Islet precursor cell (in vitro differentiated cells): ENCODE measurements around the gene SMARCA2.

ENCODE experiments used
- DNase-seq: peaks from one replicate; pipeline ENCODE4 v3.0.0-alpha.2; 2018

Gene SMARCA2

DNA sequence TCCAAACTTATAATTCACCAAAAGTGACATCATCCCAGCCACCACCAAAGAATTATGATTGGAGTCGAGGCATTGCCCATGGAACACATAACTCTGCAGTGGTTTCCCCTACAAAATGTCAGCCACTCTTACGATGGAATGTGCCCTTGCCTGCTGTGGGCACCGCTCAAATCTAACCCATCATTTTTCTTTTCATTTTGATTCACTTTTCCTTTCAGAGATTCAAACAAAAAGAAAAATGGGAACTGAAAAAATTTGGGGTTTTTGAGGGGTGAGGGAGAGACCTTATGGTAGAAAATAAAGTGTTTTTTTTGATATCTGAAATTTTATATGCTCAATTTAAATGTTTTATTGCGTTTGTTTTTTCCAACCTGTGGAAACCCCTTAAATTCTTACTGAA lies 28.1 kb downstream of the SMARCA2 start:
- no peak for DNase-seq

DNA sequence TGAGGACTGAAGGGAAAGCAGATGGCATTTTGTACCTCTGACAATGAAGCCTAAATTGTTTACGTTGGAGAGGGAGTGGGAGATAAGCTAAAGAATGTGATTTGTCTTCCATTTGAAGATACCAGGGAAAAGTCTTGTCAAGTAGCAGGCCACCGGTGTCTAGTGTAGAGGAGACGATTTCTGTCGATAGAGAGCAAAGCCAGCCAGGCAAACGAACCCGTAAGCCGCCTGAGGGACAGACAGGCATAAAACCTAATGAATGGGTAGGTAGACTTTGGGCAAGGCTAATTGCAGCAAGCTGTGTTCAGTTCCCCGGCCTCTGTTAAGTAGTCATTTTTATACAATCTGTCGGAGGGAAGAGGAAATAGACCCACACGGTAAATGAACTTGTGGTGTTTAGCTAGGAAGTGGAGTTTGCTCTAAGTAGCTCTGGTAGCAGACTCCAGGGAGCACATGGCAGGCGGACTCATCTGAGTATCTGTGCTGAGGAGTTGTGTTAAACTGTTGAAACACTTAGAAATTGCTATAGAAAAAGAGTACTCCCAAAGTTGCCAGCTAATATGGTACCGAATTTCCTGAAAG lies 28.8 kb downstream of the SMARCA2 start:
- DNase-seq = peak; percentile 84

DNA sequence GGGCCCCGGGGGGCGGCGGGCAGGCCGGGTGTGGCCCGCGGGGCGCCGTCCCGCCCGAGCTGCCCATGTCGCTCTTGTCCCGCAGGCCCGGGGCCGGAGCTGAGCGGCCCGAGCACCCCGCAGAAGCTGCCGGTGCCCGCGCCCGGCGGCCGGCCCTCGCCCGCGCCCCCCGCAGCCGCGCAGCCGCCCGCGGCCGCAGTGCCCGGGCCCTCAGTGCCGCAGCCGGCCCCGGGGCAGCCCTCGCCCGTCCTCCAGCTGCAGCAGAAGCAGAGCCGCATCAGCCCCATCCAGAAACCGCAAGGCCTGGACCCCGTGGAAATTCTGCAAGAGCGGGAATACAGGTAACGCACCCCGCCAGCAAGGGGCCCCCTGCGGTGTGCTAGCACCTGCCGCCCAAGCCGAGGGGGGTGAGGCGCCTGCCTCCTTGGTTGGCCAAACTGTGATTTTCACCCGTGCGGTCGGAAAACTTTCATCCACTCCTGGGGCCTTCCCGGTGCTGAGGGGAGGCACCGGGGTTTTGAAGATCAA lies 32.1 kb downstream of the SMARCA2 start:
- DNase-seq = no peak

DNA sequence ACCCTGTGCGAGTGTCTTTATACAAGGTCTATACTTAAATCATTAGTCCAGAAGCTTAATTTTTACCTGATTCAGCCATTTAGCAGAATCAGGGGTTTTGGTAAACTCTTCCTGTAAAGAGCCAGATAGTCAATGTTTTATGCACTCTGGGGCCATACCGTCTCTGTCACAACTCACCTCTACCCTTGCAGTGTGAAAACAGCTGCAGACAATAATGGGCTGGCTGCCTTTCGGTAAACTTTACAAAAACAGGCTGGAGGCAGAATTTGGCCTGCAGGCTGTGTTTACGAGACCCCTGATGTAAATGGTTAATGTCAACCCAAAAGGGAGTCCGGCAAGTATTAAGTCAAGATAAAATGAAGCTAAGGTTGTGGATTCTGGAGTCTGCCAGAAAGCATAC lies 32.8 kb downstream of the SMARCA2 start:
- DNase-seq = no peak

DNA sequence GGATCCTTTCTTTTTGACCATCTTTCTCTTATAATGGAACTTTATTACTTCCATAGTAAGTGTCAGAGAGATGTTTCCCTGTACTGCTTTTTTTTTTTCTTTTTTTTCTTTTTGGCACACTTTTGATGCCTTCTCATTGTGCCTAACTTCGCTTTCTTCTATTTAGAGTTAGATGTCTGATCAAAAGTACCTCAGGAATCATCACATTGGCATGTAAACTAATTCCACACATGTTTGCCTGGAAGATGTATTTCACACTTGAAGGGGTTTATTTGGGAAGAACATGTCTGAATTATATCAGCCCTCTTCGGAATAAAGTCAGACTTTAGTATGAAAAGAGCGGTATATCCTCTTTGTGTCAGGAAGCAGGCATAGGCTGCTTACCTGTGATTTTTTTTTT lies 35.1 kb downstream of the SMARCA2 start:
- no peak for DNase-seq

DNA sequence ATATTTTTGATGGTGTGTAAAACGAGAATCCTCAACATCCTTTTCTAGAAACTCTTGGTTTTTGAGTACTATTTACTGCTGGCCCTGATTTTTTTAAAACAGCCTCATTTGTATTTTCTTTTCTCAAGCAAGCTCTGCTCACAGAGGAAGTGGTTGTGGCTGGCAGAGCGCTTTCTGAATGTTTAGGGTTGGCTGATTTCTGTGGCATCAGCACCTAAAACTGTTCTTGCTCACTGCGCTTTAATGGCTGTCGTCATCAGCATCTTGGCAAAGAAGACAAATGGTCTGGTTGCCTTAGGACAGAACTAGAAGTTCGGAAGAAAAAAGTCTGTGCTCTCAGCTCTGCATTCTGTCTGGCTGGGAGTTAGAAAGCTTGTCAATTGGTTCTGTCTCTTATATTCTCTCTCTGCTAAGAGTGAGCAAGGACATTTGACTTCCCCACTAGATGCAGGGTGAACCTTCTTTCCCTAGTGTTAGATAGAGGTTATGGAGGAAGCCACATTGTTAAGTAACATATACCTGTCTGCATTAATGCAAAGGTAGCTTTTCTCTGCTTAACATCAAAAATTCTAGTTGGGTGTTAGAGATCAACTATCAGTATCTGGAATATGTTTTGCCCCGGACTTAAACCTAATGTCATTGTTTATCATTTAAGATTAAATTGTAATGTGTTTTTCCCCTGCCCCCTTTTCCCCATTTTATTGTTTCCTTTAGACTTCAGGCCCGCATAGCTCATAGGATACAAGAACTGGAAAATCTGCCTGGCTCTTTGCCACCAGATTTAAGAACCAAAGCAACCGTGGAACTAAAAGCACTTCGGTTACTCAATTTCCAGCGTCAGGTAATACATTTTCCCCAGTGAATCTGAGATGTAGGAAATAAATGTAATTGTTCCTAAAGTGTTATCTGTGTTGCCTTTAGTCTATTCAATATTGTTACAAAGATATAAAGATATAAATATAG lies 39.0 kb downstream of the SMARCA2 start:
- peak; percentile 75 for DNase-seq

DNA sequence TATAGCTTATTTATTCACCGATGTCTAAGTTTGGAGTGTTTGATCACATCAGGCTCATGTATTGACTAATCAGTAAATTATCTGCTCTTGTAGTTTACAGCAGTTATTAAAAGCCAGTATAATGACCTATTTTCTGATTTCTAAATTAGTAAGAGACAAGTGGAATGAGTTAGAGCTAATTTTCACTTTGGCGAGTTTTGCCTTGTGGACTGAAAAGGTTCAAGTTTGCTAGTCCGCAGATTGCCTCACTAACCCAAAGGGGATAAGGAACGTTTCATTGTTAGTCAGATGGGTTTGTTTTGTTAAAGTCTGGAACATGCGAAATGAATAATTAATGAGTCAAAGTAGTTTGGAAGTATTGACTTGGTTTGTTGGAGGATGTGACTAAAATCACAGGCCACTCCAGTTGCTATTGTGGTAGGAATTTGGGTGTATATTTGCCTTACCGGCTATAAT lies 40.1 kb downstream of the SMARCA2 start:
- DNase-seq = no peak

DNA sequence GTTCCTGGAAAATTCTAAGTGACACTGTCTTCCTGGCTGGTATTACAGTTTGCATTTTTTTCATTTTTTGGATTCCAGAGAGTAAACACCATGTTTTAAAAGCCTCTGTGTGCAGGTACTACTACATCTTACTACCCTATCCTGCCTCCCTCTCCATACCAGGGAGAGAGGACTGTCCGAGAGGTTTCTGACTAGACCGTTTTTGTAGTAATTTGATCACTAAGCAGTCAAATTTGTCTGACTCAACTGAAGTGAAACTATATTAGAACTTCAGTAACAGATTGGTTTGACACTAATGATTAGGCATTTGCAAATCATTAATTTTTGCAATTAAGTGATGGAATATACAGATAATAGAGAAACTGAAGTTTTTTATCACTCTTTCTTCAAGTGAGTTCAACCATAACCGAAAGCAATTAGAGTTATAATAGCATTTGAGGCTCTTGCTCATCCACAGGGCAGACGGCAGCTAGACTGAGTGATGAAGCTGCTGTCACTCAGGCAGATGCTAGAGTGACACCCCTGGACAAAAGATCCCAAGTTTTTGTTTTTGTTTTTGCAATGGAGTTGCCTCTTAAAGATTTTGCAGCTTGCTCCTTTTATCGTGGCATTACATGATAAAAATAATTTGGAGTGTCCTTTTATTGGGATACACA lies 44.3 kb downstream of the SMARCA2 start:
- peak; percentile 70 for DNase-seq

DNA sequence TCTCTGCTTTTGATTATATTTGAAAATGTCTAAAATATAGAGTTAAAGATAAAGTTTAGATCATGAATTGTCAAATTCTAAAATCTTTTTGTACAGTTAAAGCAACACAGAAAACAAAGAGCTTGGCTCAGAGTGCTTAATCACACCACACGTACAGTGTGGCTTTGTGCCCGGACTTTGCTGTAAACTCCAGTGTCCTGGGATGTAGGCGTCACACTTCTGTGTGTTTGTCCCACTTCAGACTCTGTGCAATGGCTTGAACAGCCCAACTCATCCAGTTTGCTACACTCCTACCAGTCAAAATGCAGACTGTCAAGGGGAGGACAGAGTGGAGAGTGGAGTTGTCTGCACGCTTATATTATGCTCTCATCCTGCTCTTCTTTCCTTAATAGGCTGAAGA lies 45.3 kb downstream of the SMARCA2 start:
- no peak for DNase-seq

DNA sequence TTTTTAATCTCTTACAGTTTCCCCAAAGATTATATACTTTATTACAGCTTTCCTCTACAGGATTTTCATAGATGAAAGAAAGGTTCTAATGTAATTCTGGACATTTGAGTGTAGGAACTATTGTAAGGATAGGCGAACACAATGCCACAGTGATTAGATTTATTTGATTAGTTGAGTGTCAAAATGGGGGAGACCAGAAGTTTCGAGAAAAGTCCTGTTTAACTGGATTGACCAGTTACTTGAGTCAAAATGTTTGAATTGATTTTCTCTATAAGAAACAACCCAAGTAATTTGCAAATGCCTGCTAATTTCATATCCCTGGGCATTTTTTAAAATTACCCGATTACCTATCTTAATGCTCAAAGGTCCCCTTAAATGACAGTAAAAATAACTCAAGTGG lies 50.6 kb downstream of the SMARCA2 start:
- DNase-seq = no peak

DNA sequence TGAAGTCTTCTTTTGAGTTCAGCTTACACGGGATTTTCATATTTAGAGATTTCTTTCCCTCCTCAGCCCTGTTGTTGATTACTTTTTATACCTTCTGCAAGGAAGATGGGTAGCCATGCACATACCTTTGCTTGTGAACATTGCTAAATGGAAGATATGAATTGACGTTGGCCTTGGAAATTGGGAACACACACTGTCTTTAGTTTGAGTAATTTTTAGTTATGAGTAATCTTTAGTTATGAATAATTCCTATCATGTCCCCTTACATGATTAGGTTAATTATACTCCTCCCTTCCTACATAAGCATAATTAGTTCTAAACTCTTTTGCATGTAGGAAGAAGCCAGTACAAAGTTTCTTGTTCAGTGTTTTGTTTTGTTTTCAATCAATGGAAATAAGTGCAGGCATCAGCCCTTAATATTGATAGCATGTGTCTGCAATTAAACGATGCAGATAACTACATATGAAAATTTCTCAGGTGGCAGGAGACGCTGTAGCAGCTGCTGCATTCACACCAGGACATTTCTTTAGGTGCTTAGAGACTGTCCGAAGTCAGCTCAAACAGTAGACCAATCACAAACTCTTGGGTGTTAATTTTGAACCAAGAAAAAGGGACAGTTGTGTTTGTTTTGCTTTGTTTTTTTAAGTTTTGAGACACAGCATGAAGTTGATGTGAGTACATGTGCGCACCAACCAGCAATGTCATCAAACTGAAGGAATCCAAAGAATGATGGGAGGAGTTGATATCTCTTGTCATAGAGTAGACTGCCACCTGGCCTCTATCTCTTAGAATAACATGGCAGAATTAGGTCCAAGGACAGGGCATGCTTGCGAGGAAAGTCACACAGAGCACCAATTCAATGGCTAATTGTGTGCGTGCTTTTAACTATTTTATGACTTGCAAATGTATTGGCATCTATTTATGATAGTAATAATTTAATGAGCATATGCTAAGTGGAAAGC lies 51.4 kb downstream of the SMARCA2 start:
- no peak for DNase-seq

DNA sequence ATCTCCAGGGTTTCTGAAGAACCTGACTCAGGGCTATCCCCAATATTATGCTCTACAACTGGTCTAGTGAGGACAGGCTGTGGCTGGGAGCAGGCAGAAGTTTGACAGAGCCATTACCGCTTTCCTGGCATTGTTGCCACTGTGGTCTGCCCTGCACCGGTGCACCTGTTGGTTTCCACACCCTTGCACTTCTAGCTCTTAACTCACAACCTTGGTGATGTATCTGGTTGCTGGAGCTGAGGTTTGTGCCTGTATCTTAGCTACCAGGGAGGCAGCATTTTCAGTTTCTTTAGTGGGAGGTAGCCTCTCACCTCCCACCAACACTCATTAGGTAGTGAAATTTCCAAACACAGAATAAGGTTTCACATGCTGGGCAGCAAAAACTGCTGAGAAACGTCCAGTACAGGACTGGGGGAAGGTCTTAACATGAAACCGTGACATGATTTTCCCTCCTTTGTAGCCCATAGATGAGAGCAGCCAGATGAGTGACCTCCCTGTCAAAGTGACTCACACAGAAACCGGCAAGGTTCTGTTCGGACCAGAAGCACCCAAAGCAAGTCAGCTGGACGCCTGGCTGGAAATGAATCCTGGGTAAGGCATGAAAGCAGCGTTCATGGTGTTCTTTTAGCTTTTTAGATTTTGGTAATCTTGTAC lies 57.7 kb downstream of the SMARCA2 start:
- no peak for DNase-seq

DNA sequence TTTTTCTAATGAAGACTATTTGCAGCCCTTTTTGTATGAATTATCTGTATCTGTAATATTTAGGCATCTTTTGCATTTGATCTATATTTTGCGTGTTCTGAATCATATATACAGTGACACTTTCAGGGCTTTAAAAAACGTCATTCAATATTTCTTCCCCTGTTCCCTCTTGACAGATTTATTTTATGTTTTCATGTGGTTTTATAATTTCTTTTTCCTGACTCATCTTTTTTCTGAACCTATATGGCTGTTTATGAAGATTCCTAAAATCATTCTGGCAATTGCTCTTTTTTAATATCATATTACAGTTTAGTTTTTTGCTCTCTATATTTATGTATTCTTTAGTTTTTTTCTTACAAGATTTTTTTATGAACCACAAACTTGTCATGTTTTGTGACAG lies 67.6 kb downstream of the SMARCA2 start:
- no peak for DNase-seq

DNA sequence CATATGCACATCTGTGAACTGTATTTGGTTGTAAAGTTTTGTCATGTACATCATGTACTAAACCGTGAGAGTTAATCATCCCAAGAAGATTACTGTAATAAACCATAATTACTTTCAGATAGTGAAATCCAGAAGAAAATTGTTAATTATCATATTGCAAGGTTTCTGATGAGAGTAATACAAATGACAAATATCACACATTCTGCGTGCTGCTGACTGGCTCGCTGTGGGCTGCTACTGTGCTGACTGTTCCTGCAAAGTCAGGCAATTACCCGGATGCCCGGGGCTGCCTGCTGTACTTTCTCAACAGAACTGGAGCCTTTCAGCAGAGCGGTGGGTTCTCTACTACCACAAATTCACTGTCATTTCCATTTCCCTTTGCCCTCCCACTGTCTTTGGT lies 68.3 kb downstream of the SMARCA2 start:
- no peak for DNase-seq

DNA sequence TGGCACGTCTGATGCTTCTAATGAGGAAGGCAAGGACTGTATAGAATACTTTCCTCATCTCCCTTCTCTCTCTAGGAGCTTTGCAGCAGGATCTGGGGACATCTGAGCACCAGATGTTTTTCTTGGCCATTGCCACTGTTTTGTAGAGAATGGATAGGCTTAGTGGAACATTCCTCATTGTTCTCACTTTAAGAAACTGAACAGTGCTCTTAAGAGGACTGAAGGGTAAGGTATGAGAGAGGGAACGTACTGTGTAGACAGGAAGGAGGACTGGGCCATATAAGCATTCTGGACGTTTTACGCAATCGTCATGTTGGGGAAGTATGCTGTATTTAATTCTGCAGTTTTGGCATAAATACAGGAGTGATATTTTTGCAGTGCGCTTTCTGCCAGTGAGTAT lies 70.6 kb downstream of the SMARCA2 start:
- no peak for DNase-seq

DNA sequence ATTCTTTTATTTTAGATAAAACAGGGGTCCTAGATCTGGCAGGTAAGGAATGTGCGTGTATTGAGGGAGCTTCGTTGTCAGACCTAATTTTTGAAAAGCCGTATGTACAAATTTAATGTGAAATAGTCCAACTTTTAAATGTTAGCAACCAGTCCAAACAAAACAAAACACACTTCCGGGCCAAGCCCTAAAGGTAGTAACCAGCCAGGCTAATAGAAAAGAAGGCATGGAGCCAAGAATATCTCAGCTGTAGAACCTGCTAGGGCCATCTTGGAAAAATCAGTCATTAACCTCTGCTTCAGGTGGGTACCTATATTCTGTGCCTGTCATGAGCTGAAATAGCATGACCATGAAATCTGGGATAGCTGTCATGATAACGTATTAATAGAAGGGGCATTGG lies 71.0 kb downstream of the SMARCA2 start:
- DNase-seq = no peak

DNA sequence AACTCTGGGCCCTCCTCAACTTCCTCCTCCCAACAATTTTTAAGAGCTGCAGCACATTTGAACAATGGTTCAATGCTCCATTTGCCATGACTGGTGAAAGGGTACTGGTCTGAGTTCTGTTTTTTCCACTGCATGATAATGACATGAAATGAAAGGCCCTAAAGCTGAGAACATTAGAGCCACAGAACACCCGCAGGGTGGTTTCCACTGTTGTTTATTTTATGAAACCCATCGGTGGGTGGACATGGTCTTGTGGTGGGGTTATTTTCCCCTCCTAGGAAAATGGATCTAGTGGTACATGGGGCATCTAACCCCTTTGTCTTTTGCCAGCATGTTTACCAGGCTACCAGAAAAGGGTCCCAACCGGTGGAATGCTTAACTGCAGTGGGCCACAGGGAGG lies 71.8 kb downstream of the SMARCA2 start:
- DNase-seq = no peak

DNA sequence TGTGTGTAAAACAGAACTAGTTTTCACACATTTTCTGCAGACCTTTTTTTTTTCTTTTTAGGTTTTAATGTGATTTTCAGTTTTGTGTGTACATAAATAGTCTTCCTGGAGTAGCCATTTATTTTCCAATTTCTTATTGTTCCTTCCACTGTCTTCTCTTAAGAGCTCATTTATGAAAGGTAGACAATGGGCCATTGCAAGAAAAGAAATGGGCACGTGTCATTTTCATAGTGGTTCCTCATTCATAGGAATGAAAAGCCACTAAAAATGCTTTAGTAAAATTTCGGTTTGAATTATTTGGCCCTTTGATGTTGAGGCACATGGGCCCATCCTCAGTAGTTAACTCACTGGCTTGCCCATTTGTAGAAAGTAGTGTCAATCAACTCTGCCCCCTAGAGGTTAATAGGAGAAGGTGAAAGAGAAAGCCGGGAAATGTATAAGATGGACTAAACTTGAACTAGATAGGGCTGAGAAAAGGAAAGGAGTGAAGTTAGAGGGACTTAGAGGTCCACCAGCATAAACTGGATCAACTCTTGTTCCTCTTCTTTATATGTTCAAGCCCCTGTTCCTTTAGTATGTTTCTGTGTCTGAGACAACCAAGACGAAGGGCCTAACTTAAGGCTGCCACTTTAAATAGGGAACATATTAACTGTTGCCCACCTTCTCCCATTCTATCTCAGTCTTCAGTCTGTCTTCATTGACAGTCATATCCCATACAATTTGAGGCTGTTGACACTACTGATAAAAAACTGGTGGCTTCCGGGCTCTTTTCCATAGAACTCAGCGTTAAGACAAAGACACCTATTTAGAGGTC lies 72.6 kb downstream of the SMARCA2 start:
- no peak for DNase-seq

DNA sequence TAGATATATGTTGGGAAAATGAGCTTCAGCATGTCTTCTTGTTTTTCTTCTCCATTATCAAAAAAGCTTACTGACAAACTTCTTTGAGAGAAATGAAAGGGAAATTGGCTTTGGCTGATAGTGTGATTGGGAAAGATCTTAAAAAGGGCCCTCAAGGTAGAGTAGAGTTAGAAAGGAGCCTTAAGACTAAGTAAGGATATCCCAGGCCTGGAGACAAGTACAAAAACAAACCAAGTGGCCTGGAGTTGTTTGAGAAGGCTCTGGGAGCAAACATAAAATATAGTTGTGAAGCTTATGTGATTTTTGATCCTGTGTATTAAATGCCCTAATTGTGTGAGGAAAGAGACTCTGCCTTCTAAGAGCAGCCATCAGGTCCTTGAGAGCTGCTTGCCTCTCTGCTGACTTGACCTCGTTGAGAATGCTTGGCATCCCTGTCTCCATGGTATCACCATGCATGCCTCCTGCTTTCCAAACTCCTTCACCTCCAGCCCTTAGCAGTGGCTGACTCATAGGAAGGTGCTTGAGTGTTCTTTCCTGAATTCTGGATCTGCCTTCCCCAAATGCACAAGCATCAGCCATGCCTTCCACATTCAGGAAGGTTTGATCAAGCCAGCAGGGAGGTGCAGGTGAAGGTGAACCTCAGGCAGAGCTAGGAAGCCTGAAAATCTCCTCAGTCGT lies 78.9 kb downstream of the SMARCA2 start:
- peak; percentile 83 for DNase-seq

DNA sequence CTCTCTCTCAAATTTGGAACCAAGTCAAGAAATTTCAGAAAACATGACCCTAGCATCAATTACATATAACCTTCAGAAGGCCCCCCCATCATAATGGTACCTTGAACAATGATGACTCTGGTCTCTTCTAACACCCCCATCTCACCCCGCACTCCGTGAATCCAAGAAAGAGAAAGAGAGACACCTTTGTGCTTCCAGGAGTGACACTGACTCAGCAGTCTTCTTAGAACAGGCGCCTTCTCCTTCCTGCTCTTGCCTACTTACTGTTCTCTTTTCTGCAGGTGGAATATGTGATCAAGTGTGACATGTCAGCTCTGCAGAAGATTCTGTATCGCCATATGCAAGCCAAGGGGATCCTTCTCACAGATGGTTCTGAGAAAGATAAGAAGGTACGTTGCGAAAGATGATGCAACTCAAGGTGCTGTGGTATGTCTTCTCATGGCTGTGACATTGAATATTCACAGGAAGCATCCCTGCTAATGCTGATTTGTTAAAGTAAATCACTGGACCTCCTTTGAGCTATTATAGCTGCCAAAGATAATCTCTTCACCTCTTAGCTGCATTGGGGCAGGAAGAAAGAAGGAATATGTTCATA lies 81.3 kb downstream of the SMARCA2 start:
- DNase-seq = no peak
